ENCODE results near the gene PERM1. TPM values are rescaled to one million over a fixed set of nuclear protein-coding genes. Genes with fewer than 3 reads are reported as not detected.
A peak's percentile ranks its signal among the peaks of the same experiment; 100 is the strongest.

Gene PERM1
- total and polyA plus RNA-seq, 9 of the 15 experiments (the other 6 are each of a cell fraction or from before 2014, with no cell fraction given), result not detected

GRCh38 chr1:940107-941014 is 41.5 kb downstream of the PERM1 start (continued):
- TF ChIP-seq GABPB1 (CRISPR knock-in tag; IDR thresholded peaks at IDR 0.05) (peak; percentile 54; the same call in 1 of the 2 replicates), CAMTA2 (CRISPR knock-in tag; conservative IDR thresholded peaks at IDR 0.05) (no peak), ZNF274 (IDR thresholded peaks at IDR 0.05; ENCODE audit: borderline replicate concordance, low read depth, low read length) (no peak), SNRNP70 (optimal IDR thresholded peaks at IDR 0.05; ENCODE audit: low read depth, low read length) (no peak), GATAD2B (IDR thresholded peaks at IDR 0.05; ENCODE audit: borderline replicate concordance) (peak; percentile 92), E2F6 (IDR thresholded peaks at IDR 0.05; ENCODE audit: borderline replicate concordance in 1 of 2, extremely low read depth in 1 of 2, insufficient read depth in 1 of 2, insufficient read length in 1 of 2, low read depth in 1 of 2, low read length in 1 of 2, poor library complexity in 1 of 2, severe bottlenecking in 1 of 2) (peak; percentile 17 to 23), ZNF740 (CRISPR knock-in tag; IDR thresholded peaks at IDR 0.05) (no peak; the same call in 1 of the 2 replicates), ZNF740 (tag; IDR thresholded peaks at IDR 0.05) (peak in 1 of 2 experiments; percentile 99; a peak in 2 of 4 replicates), ETV1 (tag; conservative IDR thresholded peaks at IDR 0.05; ENCODE audit: low read depth) (0 out of 2 replicates have a peak, but pooled peaks have one; percentile 20), DPF2 (IDR thresholded peaks at IDR 0.05) (0 out of 2 replicates have a peak, but pooled peaks have one; percentile 10), RBBP5 (IDR thresholded peaks at IDR 0.05; ENCODE audit: borderline replicate concordance, insufficient read depth, low read length, poor library complexity, severe bottlenecking) (peak; percentile 51), STAG1 (CRISPR knock-in tag; IDR thresholded peaks at IDR 0.05; ENCODE audit: borderline replicate concordance) (no peak; the same call in 1 of the 2 replicates), NCOR1 (IDR thresholded peaks at IDR 0.05) (no peak), KDM4B (IDR thresholded peaks at IDR 0.05; ENCODE audit: borderline replicate concordance in 2 of 2, low read depth in 1 of 2) (no peak), FUS (optimal IDR thresholded peaks at IDR 0.05; ENCODE audit: low read depth, low read length) (no peak), PBX2 (CRISPR knock-in tag; IDR thresholded peaks at IDR 0.05; ENCODE audit: low read depth) (peak; percentile 48; the same call in 1 of the 2 replicates), PBX2 (tag; conservative IDR thresholded peaks at IDR 0.05; ENCODE audit: low read depth) (no peak), CHD4 (IDR thresholded peaks at IDR 0.05; ENCODE audit: insufficient read depth, insufficient replicate concordance, low read depth, low read length, poor library complexity, severe bottlenecking) (peak; percentile 33), CREB3 (tag; conservative IDR thresholded peaks at IDR 0.05; ENCODE audit: low read depth) (no peak), MEIS2 (IDR thresholded peaks at IDR 0.05; ENCODE audit: partially characterized antibody) (peak; percentile 79)

Data from K562 (cell line).